ENCODE data around the gene UBR4.
A peak's percentile ranks its signal among the peaks of the same experiment; 100 is the strongest.
"Not testable (repeated sequence)": the region's sequence is repeated elsewhere in the genome, so short reads cannot be mapped to it uniquely, and the experiment has no call there.

UBR4 gene

DNA sequence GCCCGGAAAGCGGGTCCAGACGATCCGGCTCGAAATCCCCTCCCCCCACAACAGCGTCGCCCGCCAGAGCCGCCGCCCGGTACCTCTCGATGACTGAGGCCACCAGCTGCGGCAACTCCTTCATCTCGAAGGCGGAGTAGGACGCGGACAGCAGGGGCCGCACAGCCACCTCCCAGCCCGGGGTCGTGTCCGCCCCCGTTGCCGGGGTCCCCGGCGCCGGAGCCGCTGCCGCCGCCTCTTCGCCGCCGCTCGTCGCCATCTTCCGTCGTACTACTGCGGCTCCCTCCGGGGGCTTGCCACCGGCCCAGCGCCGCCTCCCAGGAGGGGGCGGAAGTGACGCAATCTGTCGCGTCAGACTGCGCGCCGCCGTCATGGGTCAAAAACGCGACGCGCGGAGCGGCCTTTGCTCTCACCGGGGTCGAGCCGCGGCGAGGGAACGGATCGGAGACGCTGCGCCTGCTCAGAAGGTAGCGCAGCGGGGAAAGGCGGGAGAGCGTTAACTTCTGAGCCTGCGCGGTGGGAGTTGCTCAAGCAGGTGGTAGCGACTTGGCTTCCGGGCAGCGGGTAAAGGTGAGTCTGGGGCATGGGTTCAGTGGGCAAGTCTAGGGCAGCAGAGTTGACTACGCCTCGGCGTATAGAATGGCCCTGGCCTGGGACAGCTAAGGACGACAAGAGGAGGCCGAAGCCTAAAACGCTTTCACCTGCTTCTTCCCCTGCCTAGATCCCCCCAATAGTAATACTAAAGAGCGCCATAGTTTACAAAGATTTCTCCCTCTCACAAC lies at the start of gene UBR4:
Gene UBR4, minus strand, starts transcription at position 277 of the 782 bp plus-strand sequence. Its CDS starts 18 bp downstream, at position 259.
- DNase-seq (ENCODE audit: low spot score) = peak; percentile 98

DNA sequence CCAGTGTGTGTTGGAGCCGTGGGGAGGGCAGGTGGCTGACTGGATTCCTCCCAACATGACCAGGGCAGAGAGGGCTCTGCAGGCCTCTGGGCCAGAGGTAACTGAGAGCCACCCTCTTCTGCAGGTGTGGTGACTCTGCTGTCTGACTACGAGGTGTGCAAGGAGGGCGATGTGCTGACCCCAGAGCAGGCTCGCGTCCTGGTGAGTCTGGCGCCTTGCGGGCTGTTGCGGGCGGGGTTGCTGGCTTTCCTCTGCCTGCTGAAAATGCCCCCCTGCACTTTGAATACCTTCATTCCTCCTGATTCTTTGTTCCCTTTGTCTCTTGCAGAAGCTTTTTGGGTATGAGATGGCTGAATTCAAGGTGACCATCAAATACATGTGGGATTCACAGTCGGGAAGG lies 48.3 kb upstream of the UBR4 start:
- no peak for DNase-seq (ENCODE audit: low spot score)

DNA sequence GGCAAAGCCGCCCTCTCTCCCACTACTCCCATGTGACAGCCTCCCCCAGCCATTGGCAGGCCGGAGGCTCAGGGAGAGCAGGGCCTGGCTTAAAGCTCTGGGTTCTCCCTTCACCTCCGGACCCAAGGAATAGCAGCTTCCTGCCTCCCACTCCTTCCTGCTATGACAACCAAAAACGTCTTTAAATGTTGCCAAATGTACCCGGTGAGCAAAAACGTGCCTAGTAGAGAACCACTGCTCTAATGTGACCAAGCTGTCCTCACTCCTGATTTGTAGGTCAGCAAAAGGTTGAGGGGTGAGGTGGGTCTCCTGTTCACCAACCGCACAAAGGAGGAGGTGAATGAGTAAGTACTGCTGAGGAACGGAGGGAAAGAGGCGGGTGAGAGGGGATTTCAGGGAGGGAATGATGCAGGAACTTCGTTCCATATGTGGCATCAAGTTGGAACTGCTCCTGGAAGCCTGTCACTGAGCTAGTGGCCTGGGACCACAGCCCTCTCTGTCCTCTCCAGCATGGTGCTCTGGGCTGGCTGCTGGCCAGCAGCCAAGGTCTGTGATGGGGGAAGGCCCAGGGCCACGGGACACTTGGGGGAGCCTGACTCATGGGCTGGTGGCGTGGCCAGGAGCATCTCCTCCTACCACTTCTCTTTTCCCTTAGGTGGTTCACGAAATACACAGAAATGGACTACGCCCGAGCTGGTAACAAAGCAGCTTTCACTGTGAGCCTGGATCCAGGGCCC lies 47.3 kb upstream of the UBR4 start:
- no peak for DNase-seq (ENCODE audit: low spot score)

DNA sequence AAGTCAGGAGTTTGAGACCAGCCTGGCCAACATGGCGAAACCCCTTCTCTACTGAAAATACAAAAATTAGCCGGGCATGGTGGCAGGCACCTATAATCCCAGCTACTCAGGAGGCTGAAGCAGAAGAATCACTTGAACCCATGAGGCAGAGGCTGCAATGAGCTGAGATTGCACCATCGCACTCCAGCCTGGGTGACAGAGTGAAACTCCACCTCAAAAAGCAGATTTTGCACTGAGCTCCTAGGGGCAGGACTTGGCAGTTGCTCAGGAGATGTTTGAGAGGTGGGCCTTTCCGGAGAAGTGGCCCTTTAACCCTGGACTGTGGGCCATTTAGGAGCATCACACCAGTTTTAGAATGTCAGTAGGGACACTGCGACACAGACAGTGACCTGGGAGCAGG lies 46.2 kb upstream of the UBR4 start:
- not testable (repeated sequence) for DNase-seq (ENCODE audit: low spot score)

DNA sequence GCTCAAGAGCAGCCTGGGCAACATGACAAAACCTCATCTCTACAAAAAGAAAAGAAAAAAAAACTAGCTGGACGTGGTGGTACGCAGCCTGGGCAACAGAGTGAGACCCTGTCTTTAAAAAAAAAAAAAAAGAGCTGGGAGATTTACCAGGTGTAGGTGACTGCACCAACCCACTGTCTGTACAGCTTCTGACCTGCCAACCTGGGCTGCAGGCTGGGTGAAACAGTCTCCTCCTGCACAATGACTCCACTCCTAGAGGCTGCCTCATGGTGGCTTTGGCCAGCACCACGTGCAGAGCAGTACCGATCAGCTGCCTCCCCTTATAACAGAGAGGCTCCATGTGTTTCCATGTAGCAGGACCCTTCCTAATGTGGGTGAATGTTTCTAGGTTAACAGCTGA lies 45.2 kb upstream of the UBR4 start:
- DNase-seq (ENCODE audit: low spot score) = no peak

DNA sequence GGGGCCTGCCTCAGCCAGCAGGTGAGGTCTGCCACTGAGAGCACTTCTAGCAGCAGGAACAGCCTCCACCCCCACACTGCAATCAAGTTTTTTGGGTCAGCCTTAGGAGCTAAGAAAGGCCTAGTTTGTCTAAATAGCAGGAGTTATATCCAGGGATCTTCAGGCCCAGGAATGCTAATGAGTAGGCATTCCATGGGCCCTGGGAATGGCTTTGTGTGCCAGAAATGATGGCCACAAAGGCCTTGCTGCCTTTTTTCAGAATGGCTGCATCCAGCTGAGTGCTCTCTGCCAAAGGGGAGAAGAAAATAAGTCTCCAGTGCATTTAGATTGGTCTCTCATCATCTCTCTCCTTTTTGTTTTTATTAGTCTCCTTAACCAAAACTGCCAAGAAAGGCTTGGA lies 44.4 kb upstream of the UBR4 start:
- DNase-seq (ENCODE audit: low spot score) = no peak

DNA sequence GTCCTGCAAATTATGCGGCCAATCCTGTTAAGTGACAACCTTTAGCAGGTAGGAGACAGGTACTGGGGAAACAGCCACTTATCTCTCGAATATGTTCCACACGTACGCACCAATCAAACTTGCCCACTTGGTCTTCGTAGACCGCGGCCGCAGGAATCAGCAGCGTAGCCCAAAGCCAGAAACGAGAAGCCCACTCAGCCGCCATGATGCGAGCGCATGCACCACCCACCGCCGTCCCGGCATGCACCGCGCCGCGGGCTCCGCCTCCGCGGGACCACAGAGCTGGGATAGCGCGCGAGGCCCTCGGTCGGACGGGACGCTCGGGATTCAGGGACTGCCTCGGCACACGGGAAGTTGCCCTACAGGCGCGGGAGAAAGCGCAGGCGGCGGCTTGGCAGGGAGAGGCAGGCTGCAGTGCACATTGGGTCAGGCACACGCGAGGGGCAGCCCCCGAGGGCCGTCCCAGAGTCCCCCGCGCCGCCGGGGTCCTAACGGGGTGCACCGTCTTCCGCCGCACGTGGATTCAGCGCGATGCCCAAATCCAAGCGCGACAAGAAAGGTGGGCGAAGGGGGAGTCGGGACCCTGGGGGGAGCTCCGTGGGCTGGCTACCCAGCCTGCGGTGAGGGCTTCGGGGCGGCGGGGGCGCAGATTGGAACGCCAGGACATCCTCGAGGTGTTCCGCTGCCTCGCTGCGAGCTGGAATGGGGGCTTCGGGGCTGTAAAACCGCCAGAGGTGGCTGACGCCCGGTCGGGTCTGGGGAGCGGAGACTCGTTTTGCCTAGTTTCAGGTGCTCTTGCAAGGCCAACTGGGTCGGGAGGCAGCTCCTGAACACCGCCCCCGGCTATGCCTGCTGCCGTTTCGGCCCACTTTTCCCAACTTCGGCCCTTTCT lies 41.5 kb upstream of the UBR4 start, which contains the start of the genes EMC1 and MRTO4:
Gene EMC1, minus strand, starts transcription at position 220 of the 892 bp plus-strand sequence. Its CDS starts 15 bp downstream, at position 205.
Gene MRTO4, plus strand, starts transcription at position 501 of the 892 bp plus-strand sequence. Its CDS starts 31 bp downstream, at position 532.
- DNase-seq (ENCODE audit: low spot score) = peak; percentile 95

DNA sequence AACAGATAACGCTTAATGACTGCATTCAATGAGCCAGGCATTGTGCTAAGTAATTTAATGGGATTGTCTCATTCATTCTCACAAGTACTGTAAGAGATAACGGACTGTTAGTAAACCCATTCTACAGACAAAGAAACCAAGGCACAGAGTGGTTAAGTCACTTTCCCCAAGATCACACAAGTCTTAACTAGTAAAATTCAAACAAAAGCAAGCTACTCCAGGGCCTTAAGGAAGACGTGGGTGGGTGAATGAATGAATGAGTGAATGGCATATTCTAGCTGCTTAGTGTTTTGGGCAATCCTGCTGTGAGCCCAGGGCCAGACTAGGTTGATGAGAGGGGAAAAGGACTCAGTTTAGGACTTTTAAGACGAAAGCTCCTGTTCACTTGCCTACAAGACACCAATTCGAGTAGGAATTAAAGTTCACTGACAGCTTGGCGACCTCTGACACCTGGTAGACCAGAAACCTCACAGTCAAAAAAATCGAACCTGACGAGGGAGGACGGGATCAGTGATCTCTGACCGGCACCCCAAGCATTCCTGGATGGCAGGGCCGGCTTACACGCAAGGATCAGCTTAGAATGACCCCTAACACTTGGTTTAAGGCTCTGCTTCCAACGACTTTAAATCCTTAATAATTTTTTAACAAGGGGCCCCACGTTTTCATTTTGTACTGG lies 40.7 kb upstream of the UBR4 start:
- DNase-seq (ENCODE audit: low spot score) = no peak

DNA sequence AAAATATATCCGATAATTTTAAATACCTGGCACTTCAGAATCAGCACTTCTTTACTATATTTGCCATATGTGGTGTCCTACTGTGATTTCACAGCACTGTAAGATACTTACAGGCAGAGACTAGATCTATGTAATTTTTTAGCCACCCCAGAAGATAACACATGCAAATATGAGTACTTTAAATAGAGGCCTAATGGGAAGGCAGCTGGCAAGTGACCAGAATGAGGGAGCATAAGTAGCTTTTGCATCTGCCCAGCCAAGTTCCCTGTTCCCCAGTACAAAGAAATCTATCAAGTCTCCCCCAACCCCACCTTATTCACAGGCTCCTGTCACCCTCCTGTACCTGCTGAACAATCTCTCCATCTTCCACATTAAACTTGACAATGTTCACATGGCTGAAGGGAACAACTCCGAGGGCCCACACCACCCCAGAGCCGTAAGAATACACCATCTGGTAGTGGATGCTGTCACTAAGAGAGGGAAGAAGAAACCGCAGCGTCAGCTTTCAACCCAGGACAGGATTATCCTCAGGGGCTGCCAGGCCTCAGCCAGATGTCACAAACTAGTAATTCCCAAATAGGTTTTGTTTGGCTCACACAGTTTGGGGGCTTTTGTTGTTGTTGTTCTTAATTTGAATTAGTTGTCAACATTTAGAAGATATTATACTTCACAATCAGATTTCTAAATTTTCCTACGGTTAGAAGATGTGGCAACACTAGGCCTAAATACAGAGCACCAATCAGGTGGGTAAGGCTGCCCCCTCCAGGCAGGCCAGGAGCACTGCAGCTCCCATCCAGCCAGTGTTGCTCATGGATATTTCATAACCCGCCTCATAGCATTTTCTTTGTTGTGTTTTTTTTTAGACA lies 30.8 kb upstream of the UBR4 start:
- peak; percentile 58 for DNase-seq (ENCODE audit: low spot score)

DNA sequence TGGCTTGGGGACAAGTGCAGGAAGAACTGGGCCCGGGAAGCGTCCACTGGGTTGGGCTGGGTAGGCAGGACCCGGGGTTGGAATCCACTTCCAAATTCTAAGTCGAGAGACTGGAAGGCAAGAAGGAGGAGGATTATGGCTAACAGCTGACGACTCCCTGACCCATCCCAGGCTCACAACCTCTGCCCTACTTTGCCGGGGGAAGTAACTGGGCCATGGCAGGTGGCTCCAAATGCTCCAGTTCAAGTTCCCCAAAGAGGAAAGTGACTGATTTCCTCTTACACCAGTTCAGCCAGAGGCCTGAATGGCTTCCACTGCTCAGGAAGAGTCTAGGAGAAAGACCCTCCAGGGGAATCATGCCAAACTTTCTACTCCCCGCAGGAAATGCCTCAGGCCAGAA lies 29.8 kb upstream of the UBR4 start:
- no peak for DNase-seq (ENCODE audit: low spot score)

DNA sequence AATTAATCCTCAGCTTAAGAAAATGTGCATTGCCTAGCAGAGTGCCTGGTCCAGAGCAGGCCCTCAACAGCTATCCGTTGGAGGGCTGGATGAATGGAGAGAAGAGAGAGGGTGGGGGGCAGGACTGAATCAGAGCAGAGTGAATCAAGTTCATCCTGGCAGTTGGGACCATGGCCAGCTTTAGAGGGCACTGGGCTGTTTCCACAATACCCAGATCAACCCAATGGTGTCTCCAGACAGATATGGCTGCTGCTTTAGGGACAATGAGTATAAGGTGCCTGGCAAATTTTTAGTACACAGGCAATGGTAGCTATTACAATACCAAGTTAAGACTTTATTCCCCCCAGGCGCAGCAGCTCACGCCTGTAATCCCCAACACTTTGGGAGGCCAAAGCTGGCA lies 24.2 kb upstream of the UBR4 start:
- no peak for DNase-seq (ENCODE audit: low spot score)

DNA sequence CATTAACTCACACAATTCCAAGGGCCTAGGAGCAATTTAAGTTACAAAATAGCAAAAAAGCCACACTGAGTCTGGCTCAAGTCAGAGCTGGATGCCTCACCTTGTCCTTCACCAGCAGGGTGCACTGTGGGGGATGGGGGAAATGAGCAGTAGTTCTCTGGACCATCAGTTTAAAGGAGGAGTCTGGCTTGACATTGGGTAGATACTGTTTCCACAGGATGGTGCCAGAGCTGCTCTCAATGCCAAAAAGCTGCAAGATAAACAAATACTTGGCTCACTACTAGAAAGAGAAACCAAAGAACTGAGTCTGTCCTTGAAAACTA lies 22.4 kb upstream of the UBR4 start:
- no peak for DNase-seq (ENCODE audit: low spot score)

DNA sequence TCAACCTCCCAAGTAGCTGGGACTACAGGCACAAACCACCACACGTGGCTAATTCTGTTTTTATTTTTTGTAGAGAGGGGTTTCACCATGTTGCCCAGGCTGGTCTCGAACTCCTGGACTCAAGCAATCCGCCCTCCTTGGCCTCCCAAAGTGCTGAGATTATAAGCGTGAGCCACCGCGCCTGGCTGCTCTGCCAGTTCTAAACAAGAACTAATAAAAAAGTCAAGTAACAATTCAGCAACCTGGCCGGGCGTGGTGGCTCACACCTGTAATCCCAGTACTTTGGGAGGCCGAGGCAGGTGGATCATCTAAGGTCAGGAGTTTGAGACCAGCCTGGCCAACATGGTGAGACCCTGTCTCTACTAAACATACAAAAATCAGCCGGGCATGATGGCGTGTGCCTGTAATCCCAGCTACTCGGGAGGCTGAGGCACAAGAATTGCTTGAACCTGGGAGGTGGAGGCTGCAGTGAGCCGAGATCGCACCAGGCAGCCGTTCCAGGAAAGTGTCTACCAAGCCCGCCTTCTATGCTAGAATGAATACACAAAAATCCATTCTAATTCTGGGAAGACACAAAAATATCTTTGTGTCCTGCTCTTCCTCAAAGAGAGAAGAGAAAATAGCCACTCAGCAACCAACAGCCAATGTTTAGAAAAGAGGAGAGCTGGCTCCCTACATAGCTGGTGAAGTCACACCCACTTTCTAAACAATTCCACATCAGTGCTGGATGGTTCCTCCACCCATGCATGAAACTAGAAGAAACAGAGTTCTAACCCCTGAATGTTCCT lies 21.9 kb upstream of the UBR4 start:
- not testable (repeated sequence) for DNase-seq (ENCODE audit: low spot score)

DNA sequence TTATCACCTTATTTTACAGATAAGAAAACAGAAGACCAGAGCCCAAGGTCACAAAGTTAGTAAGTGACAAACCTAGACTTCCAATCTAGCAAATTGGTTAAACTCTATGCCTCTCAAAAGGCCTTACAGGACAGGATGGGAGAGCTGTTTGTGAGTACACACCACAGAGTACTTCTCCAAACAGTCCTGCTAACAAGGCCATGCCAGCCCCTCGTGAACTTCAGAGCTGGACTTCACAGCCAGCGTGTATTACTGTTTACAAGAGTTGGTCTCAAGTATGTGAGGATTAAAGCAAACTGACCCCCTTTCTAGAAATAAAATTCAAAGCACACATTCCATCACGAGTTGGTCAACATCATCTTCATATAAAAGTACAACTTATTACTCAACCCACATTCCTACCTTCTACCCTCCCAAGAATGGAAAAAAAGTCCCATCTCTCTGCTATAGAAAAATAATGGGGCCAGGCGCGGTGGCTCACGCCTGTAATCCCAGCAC lies 19.8 kb upstream of the UBR4 start:
- DNase-seq (ENCODE audit: low spot score) = no peak

DNA sequence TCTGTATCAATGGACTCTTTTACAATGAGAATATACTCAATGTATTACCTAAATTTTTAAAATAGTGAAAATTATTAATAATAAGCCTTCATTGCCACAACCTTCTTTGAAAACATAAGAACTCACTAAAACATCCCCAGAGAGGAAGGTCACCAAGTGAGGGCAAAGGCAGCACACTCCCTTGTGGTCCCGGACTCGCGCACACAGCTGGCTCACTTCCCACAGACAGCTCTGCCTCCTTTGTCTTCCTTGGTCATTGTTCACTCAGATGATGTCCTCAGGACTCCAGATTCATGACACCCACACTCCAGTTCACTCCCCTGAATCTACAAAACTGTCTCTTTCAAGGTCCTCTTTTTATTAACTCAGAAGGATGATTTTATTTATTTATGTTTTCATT lies 19.2 kb upstream of the UBR4 start:
- DNase-seq (ENCODE audit: low spot score) = no peak

DNA sequence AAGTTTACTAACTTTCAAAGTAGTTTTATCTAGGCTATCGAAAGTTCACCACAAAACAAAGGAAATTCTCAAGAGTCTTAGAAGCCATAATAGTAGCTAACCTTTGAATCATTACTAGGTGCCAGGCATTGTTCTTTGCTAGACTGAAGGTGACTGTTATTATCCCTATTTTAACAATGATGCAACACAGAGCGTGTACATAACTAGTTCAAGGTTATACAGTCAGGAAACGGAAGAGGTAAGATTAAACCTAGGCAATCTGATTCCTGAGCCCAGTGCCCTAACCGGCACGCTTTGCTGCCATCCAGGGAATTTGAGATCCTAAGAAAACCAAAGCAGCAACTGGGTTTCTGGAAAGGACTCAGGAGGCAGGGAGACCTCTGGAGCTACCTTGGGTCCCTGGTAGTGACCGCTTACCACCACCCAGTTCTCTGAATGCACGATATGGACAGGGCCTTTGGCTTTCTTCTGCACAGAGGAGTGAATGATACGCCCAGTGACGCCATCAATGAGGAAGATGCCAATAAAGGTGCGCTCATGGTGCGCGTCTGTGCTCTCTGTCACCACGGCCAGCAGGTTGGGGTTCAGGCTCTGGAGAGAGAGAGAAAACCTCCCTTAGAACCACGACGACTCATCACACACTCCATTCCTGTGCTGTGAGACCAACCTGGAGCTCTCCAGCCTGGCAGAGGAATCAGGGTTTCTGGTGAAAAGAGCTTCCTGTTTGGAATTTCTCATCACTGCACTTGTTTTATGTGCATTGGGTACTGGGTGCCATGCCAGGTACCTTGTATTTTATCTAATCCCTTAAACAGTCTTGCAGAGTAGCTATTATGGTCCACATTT lies 13.1 kb upstream of the UBR4 start:
- no peak for DNase-seq (ENCODE audit: low spot score)

DNA sequence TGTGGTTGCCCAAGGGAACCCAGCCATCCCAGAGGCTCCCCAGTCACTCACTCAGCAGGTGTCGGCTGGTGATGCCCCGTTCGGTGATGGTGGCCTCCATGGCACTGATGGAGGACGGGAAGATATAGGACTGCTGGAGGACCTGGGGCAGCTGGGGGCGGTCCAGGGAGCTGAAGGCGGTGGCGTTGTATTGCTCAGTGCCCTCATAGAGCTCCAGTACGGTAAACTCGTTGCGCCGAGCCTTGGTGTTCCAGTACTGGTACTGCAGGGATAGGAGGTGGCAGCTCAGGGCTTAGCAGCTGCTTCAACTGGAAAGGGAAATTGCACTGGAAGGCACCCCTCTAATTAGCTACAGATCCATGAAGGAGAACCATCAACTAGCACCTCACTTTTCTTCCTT lies 12.5 kb upstream of the UBR4 start:
- no peak for DNase-seq (ENCODE audit: low spot score)

DNA sequence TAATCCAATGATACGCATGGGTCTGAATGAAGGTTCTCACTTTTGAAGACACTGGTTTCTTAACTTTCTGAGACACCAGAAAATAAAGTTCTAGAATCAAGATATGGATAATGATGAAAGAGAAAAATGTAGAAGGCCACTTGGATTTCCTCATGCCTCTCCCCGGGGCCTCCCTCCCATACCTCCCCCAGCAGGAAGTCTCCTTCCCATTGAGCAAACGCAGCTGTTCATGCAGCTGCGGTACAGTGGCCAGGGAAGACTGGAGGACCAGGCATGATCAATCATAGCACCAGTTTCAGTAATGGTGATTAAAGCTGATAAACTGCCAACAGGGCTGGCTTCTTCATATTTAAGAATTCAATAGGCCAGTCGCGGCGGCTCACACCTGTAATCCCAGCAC lies 10.9 kb upstream of the UBR4 start:
- no peak for DNase-seq (ENCODE audit: low spot score)

Measured in ecto neural progenitor cell (in vitro differentiated cells).